Suprapubic skin (tissue), 3 donors: ENCODE data around the gene CDYL2.

Experiments
- CTCF ChIP-seq, 2 donors: fragments of 200-600 bp in 1 of 2; fragments of 450-650 bp in 1 of 2; sonication (generic) in 1 of 2; IDR thresholded peaks; one replicate each; pipeline ENCODE4 v1.5.1; 2016 to 2019; ENCODE audit warnings: antibody characterized with exemption in 2 of 2, mild to moderate bottlenecking in 1 of 2, moderate library complexity in 1 of 2
- POLR2A ChIP-seq, 2 donors: fragments of 450-650 bp; IDR thresholded peaks; one replicate each; pipeline ENCODE4 v1.6.1; 2017; ENCODE audit warnings: antibody characterized with exemption in 2 of 2, mild to moderate bottlenecking in 2 of 2, moderate library complexity in 2 of 2

DNA sequence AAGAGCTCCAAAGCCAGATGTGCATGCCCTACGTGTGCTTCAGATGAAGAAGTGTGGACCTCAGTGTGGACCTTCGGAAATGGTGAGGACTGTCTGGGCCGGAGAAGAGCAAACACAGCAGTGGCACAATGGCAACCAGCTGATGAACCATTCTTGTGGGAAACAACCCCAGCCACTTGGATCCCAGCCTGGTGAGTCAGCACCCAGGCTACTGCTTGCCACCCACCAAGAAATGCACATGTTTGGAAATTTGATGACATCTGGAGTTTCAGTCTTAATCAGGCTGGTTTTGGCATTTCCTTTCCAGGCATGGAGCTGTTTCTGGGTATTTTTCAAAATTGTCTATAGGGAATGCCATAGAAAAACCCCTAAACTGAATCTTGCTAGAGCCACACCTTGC lies 220.9 kb downstream of the CDYL2 start:
- TF ChIP-seq CTCF (IDR thresholded peaks at IDR 0.05) (no peak), POLR2A (IDR thresholded peaks at IDR 0.05) (no peak)
